T-helper 2 cell treated with Interferon-gamma antibody and Interleukin-4, amounts not matched to agents 5 μg/mL and 100 μg/mL, for 36 hours (primary cell): ENCODE results near the gene NYNRIN.
A peak's percentile ranks its signal among the peaks of the same experiment; 100 is the strongest.

Experiments used
- DNase-seq: peaks from one replicate; pipeline ENCODE4 v3.0.0; 2021; ENCODE audit warnings: low spot score
- H3K27ac Mint-ChIP-seq: one replicate; pipeline ENCODE4 v1.8.0; 2021; ENCODE audit warnings: mild to moderate bottlenecking, mixed read lengths
- H3K27me3 Mint-ChIP-seq: one replicate; pipeline ENCODE4 v1.8.0; 2021; ENCODE audit warnings: low read depth, mixed read lengths
- H3K36me3 Mint-ChIP-seq: one replicate; pipeline ENCODE4 v1.8.0; 2021; ENCODE audit warnings: low read depth, mixed read lengths
- H3K4me1 Mint-ChIP-seq: one replicate; pipeline ENCODE4 v1.8.0; 2021; ENCODE audit warnings: low read depth, mixed read lengths
- H3K4me3 Mint-ChIP-seq: one replicate; pipeline ENCODE4 v1.8.0; 2022; ENCODE audit warnings: mild to moderate bottlenecking, moderate library complexity, mixed read lengths
- H3K9me3 Mint-ChIP-seq: one replicate; pipeline ENCODE4 v1.8.0; 2021; ENCODE audit warnings: mixed read lengths

NYNRIN gene

DNA sequence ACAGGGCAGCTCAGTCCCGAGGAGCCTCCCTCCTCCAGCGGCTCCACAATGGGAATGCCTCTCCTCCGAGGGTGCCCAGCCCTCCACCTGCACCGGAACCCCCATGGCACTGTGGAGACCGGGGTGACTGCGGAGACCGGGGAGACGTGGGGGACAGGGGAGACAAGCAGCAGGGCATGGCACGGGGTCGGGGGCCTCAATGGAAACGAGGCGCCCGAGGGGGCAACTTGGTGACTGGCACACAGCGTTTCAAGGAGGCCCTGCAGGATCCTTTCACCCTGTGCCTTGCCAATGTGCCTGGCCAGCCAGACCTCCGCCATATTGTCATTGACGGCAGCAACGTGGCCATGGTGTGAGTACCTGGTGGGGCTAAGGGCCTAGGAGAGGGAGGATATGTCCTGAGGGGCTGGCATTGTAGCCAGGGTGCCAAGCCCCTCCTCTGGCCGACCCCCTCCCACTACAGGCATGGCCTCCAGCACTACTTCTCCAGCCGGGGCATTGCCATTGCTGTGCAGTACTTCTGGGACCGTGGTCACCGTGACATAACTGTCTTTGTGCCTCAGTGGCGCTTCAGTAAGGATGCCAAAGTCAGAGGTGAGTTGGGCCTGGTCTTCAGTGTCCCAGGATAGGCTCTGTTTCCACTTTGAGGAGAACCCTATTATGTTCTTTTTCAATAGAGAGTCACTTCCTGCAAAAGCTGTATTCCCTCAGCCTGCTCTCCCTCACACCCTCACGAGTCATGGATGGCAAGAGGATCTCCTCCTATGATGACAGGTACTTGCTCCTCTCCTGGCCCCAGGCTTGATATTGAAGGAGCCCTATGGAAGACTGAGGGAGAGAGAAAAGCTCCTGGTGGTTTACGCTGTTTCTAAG is 33.7 kb downstream of the NYNRIN start:
- H3K27ac Mint-ChIP-seq, result no peak overlapping the region
- DNase-seq, result no peak
- peaks cover 39% of the 10 kb centered on the region for H3K4me1 Mint-ChIP-seq
- H3K27me3 Mint-ChIP-seq, result no peaks in the 10 kb centered on the region
- H3K36me3 Mint-ChIP-seq, result peaks cover 50% of the 10 kb centered on the region
- no peak overlapping the region for H3K4me3 Mint-ChIP-seq
- H3K9me3 Mint-ChIP-seq, result no peaks in the 10 kb centered on the region

DNA sequence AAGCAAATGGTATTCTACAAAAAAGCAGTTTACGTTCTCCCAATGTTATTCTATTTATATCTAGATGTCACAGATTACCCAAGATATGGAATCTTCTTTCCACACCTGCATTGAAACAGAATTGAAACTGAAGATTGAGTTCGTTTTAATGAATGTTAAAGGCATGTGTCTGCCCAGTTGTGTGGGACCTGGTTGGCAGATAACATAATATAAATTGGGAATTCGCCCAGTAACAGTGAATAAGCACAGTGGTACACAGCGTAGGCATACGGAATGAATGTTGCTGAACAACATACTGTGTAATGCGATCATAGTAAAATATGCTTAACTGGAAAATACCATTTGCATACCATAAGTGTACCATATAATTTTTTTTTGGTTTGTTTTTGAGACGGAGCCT is 35.2 kb downstream of the NYNRIN start:
- H3K9me3 Mint-ChIP-seq, result no peaks in the 10 kb centered on the region
- peaks cover 63% of the 10 kb centered on the region for H3K36me3 Mint-ChIP-seq
- peaks cover 42% of the 10 kb centered on the region for H3K4me1 Mint-ChIP-seq
- H3K4me3 Mint-ChIP-seq, result no peak overlapping the region
- H3K27ac Mint-ChIP-seq, result no peak overlapping the region
- H3K27me3 Mint-ChIP-seq, result no peaks in the 10 kb centered on the region
- DNase-seq, result no peak

DNA sequence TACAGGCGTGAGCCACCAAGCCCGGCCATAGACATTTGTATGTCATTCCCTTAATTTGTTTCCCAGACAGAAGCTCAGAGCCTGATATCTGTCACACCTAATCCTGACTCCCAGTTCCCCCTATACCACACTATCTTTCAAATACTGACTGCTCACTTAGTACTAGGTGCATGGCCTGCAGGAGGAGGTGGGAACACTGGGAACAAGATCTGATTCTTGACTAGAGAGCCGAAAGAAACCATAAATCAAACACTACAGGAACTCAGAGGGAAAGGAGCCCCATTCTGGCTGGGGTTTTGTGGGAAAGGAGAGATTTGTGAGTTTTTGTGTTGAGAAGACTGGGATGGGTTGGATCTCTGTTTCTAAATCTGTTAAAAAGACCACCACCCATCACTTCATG is 35.9 kb downstream of the NYNRIN start:
- no peak overlapping the region for H3K27ac Mint-ChIP-seq
- DNase-seq, result no peak
- H3K9me3 Mint-ChIP-seq, result no peaks in the 10 kb centered on the region
- H3K36me3 Mint-ChIP-seq, result peaks cover 70% of the 10 kb centered on the region
- H3K27me3 Mint-ChIP-seq, result no peaks in the 10 kb centered on the region
- peaks cover 42% of the 10 kb centered on the region for H3K4me1 Mint-ChIP-seq
- no peak overlapping the region for H3K4me3 Mint-ChIP-seq

DNA sequence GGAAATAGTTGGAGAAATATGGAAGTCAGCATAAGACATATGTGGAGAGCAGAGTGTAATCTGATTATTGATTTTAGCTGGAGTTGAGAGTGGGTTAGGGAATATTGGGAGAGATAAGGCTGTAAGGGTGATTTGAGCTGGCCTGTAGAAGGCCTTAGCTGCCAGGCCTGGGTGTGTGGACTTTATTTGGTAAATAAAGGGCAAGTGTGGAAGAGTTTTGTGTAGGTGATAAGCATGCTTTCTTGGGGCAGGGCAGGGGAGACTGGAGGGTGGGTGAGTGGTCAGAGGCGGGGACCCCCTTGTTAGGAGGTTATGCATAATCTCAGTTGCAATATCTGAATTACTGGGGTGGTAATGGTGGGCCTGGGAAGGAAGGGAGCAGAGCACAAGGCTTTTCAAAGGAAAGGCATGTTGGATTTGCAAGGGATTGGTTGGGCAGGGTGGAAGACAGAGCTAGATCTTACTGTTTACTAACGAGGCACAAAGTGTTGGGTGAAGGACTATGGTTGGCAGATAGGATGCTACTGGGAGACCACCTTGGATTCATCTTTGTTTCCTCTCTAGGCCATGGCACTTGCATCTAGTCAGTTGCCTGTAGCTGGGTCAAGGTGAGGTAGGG is 36.5 kb downstream of the NYNRIN start:
- no peak for DNase-seq
- H3K27me3 Mint-ChIP-seq, result no peaks in the 10 kb centered on the region
- no peaks in the 10 kb centered on the region for H3K9me3 Mint-ChIP-seq
- peaks cover 71% of the 10 kb centered on the region for H3K36me3 Mint-ChIP-seq
- no peak overlapping the region for H3K4me3 Mint-ChIP-seq
- H3K27ac Mint-ChIP-seq, result peak overlapping the region; percentile 18
- H3K4me1 Mint-ChIP-seq, result peaks cover 43% of the 10 kb centered on the region

DNA sequence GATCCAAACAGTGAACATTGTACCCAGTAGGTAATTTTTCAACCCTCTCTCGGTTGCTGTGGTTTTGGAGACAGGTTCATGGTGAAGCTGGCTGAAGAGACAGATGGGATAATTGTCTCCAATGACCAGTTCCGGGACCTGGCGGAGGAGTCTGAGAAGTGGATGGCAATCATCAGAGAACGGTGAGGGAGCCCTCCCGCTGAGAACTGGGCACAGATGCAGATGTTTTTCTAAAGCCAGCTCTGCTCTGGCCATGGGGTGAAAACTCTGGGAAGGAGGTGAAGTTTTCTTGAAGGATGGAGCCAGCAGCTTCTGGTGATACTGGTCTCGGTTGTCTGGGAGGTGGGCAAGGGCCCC is 37.2 kb downstream of the NYNRIN start:
- Mint-ChIP-seq H3K36me3 (peaks cover 75% of the 10 kb centered on the region), H3K27me3 (no peaks in the 10 kb centered on the region), H3K27ac (no peak overlapping the region), H3K4me3 (no peak overlapping the region), H3K4me1 (peaks cover 47% of the 10 kb centered on the region), H3K9me3 (no peaks in the 10 kb centered on the region)
- DNase-seq, result no peak

DNA sequence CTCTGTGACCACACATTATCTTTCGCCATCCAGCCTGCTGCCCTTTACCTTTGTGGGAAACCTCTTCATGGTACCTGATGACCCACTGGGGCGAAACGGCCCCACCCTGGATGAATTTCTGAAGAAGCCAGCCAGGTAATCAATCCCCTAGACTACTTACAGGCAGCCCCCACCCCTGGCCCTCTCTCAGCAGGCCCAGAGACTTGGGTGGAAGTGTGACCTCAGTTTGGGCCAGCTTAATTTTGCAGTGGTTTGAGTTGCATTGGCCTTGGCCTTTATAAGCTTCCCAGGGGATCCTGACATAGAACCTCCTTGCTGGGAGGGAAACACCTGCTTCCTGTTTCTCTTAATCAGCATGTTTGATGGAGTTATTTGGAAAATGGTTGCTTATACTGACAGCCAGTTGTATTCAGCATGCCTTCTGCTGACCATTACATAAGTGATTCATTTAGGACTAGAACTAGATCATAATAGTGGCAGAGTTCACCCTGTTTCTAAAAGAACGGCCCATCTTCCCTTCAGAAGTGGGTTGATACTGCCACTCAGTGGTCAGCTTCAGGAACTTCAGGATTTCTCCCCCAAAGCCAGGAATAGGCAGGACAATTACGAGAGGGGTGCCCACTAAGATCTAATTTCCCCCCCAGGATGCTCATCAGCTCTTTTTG is 37.7 kb downstream of the NYNRIN start:
- Mint-ChIP-seq H3K4me1 (peaks cover 48% of the 10 kb centered on the region), H3K9me3 (no peaks in the 10 kb centered on the region), H3K27ac (peak overlapping the region; percentile 78), H3K4me3 (peak overlapping the region; percentile 50), H3K27me3 (no peaks in the 10 kb centered on the region), H3K36me3 (peaks cover 73% of the 10 kb centered on the region)
- DNase-seq, result peak; percentile 26

DNA sequence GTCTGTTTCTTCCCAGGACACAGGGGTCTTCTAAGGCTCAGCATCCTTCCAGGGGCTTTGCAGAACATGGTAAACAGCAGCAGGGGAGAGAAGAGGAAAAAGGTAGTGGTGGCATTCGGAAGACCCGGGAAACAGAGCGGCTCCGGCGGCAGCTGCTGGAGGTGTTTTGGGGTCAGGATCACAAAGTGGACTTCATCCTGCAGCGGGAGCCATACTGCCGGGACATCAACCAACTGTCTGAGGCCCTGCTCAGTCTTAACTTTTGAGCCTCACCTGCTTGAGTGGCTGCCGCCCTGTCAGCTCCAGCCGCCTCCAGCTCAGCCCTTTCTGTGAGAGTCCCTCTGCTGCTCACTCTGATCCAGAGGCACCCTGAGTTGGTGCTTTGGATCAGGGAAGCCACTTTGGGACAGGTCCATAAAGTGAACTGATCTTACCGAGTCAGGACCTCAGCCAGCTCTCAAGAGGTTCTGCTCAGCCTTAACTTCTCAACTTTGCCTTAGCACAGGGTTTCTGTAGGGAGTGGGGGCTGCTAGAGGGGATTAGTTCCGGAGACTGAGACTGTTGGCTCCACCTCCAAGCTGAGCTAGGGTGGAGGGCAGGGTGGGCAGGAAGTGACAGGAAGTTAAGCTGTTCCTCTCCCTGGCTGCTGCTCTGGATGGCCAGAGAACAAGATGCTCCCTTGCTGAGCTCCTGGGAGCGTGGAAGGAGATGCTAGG is 38.4 kb downstream of the NYNRIN start:
- DNase-seq, result no peak
- no peaks in the 10 kb centered on the region for H3K27me3 Mint-ChIP-seq
- peaks cover 49% of the 10 kb centered on the region for H3K4me1 Mint-ChIP-seq
- peaks cover 71% of the 10 kb centered on the region for H3K36me3 Mint-ChIP-seq
- no peaks in the 10 kb centered on the region for H3K9me3 Mint-ChIP-seq
- H3K27ac Mint-ChIP-seq, result peak overlapping the region; percentile 78
- H3K4me3 Mint-ChIP-seq, result peak overlapping the region; percentile 50

DNA sequence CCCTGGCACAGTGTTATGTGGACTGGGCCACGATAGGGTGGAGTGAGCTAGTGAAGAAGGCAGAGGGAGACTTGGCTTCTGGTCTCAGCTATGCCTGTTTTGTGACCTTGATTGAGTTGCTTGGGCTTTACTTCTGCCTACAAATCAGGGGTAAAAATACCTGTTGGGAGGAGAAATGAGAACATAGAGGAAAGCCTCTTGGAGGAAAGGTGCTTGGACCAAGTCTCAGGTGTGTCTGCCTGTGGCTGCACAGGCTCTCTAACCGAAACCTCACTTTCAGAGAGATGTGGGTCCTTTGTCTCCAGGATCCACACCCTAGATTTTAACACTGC is 38.9 kb downstream of the NYNRIN start:
- Mint-ChIP-seq H3K36me3 (peaks cover 74% of the 10 kb centered on the region), H3K27me3 (no peaks in the 10 kb centered on the region)

DNA sequence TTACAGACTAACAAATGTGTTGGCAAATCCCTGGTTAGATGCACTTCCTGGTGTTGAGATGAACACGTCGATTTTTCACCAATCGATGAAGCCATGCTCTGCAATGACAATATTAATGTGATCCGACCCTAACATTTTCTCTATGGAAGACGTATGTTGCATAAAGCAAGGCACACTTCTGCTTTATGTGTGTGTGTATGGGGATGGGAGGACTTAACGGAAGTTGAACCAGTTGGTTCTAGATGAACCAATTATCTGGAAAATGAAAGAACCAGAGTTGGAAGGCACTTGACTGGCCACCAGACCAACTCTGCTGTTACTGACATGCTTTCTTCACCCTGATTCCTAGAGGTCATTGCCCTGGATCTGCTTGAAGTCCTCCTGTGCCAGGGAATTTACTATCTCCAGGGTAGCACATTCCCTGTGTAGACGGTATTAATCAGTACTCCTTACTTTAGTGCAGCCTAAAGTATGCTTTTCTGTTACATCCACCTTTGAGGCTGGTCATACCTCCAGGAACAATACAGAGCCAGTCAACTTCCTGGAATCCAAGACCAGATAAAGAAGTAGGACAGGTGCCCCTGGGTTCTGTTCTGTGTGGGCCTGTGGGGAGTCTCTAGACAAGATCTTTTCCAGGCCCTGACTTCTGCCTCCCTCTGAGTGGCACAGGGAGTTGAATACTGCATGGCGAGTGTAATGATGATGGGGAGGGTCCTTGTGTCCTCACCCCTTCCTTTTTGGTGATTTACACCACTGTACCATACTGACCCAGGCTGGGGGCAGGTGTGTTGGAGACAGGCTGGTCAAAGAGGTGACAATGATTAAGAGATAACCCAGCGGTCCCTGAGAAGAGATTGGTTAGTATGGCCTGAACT is 39.7 kb downstream of the NYNRIN start:
- peak overlapping the region; percentile 43 for H3K27ac Mint-ChIP-seq
- peaks cover 52% of the 10 kb centered on the region for H3K4me1 Mint-ChIP-seq
- H3K4me3 Mint-ChIP-seq, result no peak overlapping the region
- no peak for DNase-seq
- no peaks in the 10 kb centered on the region for H3K27me3 Mint-ChIP-seq
- H3K36me3 Mint-ChIP-seq, result peaks cover 69% of the 10 kb centered on the region
- no peaks in the 10 kb centered on the region for H3K9me3 Mint-ChIP-seq

More for the DNA sequence above, 38.9 kb downstream of the NYNRIN start:
- peaks cover 53% of the 10 kb centered on the region for H3K4me1 Mint-ChIP-seq
- H3K4me3 Mint-ChIP-seq, result peak overlapping the region; percentile 33
- DNase-seq, result no peak
- H3K9me3 Mint-ChIP-seq, result no peaks in the 10 kb centered on the region
- peak overlapping the region; percentile 78 for H3K27ac Mint-ChIP-seq

DNA sequence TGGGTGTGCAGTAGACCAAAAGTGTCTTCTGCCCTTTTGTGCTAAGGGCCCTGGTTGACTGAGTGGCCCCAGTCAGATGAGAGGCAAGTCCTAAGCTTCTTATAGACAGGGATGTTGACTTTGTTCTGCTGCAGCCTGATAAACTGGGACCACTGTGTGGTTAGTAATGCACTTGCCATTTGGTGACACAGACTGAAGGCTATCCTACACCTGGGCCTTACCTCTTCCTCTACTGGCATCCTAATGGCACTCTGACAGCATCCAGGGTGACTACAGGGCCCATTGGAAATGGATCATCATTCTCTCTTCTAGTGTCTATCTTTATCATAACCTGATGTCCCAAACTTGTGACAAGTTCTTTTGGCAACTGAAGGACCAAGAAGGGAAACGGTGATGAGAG is 40.5 kb downstream of the NYNRIN start:
- Mint-ChIP-seq H3K36me3 (peaks cover 64% of the 10 kb centered on the region), H3K4me1 (peaks cover 54% of the 10 kb centered on the region), H3K9me3 (no peaks in the 10 kb centered on the region), H3K4me3 (peak overlapping the region; percentile 3), H3K27me3 (no peaks in the 10 kb centered on the region), H3K27ac (no peak overlapping the region)
- DNase-seq, result no peak

DNA sequence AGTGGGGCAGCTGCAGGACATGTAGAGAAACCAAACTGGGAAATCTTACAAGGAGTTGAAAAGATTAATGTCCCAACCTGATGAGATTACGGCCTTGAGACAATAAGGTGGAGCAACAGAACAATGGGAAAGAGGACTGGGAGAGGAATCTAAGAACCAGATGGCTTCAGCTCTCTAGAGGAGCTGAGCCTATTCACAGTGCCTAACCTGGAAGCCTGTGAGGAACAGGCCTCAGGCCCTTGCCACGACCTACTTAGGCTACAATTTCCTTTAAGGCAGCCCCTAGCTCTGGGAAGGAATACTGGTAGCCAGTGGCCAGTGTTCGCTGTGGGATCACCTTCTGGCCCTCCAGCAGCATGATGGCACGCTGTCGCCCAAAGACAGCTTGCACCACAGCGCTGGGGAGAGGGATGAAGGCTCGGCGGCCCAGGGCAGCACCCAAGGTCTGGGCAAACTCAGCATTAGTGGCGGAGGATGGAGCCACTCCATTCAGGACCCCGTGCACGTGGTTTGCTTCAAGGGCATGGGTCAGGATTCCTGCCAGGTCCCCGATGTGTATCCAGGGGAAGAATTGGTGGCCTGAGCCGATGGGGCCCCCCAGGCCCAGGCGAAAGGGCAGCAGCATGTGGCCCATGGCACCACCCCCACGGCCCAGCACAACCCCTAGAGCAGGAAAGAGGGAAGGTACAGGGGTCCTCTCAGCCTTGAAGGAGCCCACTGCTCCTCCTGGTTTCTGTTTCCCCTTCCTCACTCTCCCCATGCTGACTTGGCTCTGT is 41.2 kb downstream of the NYNRIN start:
- H3K4me3 Mint-ChIP-seq, result peak overlapping the region; percentile 3

DNA sequence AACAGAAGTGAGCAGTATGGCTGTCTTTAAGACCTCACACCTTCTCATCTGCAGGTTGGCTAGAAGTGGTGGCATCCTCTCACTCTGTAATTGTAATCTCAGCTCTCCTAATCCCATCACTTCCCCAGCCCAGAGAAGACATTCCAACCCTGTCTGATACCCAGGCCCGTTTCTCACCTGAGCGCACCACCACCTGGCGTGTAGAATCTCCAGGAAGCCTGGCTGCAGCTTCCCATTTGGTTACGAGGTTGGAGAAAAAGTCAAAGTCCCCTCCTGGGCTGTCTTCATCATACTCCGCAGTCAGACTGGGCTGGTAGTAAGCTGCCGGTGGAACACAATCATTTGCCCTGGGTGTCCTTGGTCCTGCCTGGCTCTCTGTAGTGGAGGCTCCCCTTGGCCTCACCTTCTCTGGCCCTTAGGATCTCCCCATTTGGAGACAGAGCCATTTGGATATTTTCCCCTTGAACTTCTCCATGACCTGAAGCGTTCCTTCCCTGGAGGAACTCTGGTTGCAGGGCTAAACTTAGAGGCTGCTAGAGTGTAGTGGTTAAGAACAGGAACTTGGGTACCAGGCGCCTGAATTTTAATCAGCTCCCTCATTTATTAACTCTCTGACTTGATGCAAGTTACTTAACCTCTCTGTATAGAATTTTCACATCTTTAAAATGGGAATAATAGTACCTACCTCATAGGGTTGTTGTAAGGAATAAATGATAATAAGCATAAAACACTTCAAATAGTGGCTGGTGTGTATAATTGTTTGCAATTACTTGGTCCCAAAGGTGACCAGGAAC is 42.0 kb downstream of the NYNRIN start:
- H3K4me3 Mint-ChIP-seq, result peak overlapping the region; percentile 92
- H3K9me3 Mint-ChIP-seq, result no peaks in the 10 kb centered on the region
- H3K27me3 Mint-ChIP-seq, result no peaks in the 10 kb centered on the region
- H3K4me1 Mint-ChIP-seq, result peaks cover 53% of the 10 kb centered on the region
- DNase-seq, result no peak
- peak overlapping the region; percentile 97 for H3K27ac Mint-ChIP-seq
- peaks cover 53% of the 10 kb centered on the region for H3K36me3 Mint-ChIP-seq

More for the DNA sequence above, 41.2 kb downstream of the NYNRIN start:
- Mint-ChIP-seq H3K4me1 (peaks cover 54% of the 10 kb centered on the region), H3K27me3 (no peaks in the 10 kb centered on the region), H3K36me3 (peaks cover 60% of the 10 kb centered on the region), H3K27ac (peak overlapping the region; percentile 37), H3K9me3 (no peaks in the 10 kb centered on the region)
- DNase-seq, result no peak
